Prostate gland (tissue), 2 donors: Measurements from ENCODE around the gene WDR26. TPM values are rescaled to one million over a fixed set of nuclear protein-coding genes. Genes with fewer than 3 reads are reported as not detected.

Experiments used
- DNase-seq: peaks from one replicate; pipeline ENCODE4 v3.0.0-alpha.2; 2019; ENCODE audit warnings: low spot score
- H3K27ac ChIP-seq, 2 donors: fragments of 200-600 bp; sonication (generic); 2 replicates each; pipeline ENCODE4 v1.5.1; 2017 to 2019
- H3K27me3 ChIP-seq: fragments of 200-600 bp; sonication (generic); replicated peaks from 2 replicates; pipeline ENCODE4 v1.5.1; 2019; ENCODE audit not compliant: insufficient read depth
- H3K36me3 ChIP-seq, 2 donors: fragments of 200-600 bp; sonication (generic); 1 replicate in 1 of 2; 2 replicates in 1 of 2; pipeline versions ENCODE4 v1.5.1 to v1.8.1; 2017 to 2019
- H3K4me1 ChIP-seq: fragments of 200-600 bp; sonication (generic); replicated peaks from 2 replicates; pipeline ENCODE4 v1.5.1; 2019
- H3K4me3 ChIP-seq, 2 donors: fragments of 200-600 bp; sonication (generic); 2 replicates each; pipeline ENCODE4 v1.5.1; 2017 to 2019
- H3K9me3 ChIP-seq: fragments of 200-600 bp; sonication (generic); 2 replicates; pipeline ENCODE4 v1.5.1; 2017
- CTCF ChIP-seq, 4 experiments: fragments of 200-600 bp in 2 of 4; fragments of 450-650 bp in 2 of 4; sonication (generic) in 2 of 4; IDR thresholded peaks; 1 replicate in 3 of 4; 2 replicates in 1 of 4; pipeline ENCODE4 v1.5.1; 2016 to 2019; ENCODE audit warnings: antibody characterized with exemption in 4 of 4, mild to moderate bottlenecking in 2 of 4, moderate library complexity in 2 of 4
- POLR2A ChIP-seq: fragments of 450-650 bp; IDR thresholded peaks from one replicate; pipeline ENCODE4 v1.6.1; 2016; ENCODE audit warnings: antibody characterized with exemption, mild to moderate bottlenecking
- POLR2AphosphoS5 ChIP-seq: sonication (generic); formaldehyde crosslinking; IDR thresholded peaks from one replicate; pipeline ENCODE4 v1.6.1; 2017; ENCODE audit warnings: antibody characterized with exemption
- WGBS: methylation state at CpG from one replicate; pipeline ENCODE4 v1.1.5; 2018; 5-methylcytosine and 5-hydroxymethylcytosine counted together
- intact Hi-C: fragments of 100-400 bp; cut with DNase I; formaldehyde crosslinking; loops from one replicate; pipeline ENCODE4 v1.14.2; 2022
- total RNA-seq, 2 donors: library from RNA; depleted of rRNA; stranded (reverse); fragments of >200 nt; gene quantifications; one replicate each; pipeline ENCODE4 v1.1.0, GENCODE V29; 2016

WDR26 gene
- total RNA-seq, 2 donors from 2014 or later, result 50.7 to 72.9 TPM

DNA sequence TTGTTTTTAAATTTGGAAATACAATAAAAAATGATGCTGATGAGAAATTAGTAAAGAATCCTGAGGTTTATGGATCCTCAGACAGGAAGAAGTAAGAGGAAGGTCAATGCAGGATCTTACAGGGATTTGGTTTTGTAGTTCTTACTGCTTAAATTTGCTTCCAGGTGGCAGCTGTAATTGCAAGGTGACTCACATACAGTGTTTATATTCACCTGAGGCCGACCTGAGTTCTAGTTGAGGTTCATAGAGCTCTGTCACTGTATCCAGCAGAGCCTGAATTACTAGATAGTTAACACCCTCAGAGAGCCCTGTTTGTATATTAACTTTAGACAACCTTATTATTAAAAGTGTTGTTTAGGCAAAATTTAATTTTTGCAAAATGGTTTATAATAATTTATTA is 1.4 kb upstream of the WDR26 start:
- no peaks in the 10 kb centered on the region for H3K36me3 ChIP-seq
- H3K27me3 ChIP-seq, result no peaks in the 10 kb centered on the region
- peak overlapping the region in 1 of 2 donors; percentile 94 for H3K27ac ChIP-seq
- 47% methylated on average over 1 of the region's 1 CpG for WGBS
- intact Hi-C loops, result no loop called here
- DNase-seq, result no peak
- TF ChIP-seq POLR2AphosphoS5, result no peak
- no peak for TF ChIP-seq CTCF (IDR thresholded peaks at IDR 0.05)
- no peak for TF ChIP-seq POLR2A
- H3K4me3 ChIP-seq, result no peak overlapping the region
- no peaks in the 10 kb centered on the region for H3K9me3 ChIP-seq
- H3K4me1 ChIP-seq, result no peaks in the 10 kb centered on the region

DNA sequence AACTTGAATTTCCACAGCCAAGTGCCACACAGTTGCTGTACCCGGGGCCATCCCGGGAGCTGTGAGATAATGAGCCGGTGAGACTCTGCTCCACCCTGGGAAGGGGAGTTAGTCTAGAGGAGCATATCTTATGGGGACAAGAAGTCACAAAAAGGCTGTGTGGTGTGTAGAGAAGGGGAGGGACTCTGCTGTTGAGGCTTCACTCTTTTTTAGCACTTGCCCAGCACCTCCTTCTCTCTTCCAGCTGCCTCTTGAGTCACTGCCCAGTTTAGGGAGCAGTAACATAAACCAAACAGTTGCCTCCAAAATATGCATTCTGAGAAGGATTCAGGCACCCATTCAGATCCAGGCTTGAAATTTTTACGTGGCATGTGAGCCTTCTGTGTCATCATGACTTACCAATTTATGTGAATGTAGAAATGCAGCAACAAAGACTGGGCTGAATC is 744 bp upstream of the WDR26 start:
- Histone ChIP-seq H3K9me3 (no peaks in the 10 kb centered on the region), H3K4me3 (peak overlapping the region; percentile 65 to 87), H3K27ac (peak overlapping the region; percentile 94 to 97), H3K27me3 (no peaks in the 10 kb centered on the region), H3K4me1 (peaks cover 3% of the 10 kb centered on the region), H3K36me3 (no peaks in the 10 kb centered on the region)
- intact Hi-C loops, result no loop called here
- DNase-seq, result peak; percentile 19
- WGBS, result 3% methylated on average over 4 of the region's 4 CpGs
- TF ChIP-seq POLR2AphosphoS5 (no peak), CTCF (IDR thresholded peaks at IDR 0.05) (no peak)

DNA sequence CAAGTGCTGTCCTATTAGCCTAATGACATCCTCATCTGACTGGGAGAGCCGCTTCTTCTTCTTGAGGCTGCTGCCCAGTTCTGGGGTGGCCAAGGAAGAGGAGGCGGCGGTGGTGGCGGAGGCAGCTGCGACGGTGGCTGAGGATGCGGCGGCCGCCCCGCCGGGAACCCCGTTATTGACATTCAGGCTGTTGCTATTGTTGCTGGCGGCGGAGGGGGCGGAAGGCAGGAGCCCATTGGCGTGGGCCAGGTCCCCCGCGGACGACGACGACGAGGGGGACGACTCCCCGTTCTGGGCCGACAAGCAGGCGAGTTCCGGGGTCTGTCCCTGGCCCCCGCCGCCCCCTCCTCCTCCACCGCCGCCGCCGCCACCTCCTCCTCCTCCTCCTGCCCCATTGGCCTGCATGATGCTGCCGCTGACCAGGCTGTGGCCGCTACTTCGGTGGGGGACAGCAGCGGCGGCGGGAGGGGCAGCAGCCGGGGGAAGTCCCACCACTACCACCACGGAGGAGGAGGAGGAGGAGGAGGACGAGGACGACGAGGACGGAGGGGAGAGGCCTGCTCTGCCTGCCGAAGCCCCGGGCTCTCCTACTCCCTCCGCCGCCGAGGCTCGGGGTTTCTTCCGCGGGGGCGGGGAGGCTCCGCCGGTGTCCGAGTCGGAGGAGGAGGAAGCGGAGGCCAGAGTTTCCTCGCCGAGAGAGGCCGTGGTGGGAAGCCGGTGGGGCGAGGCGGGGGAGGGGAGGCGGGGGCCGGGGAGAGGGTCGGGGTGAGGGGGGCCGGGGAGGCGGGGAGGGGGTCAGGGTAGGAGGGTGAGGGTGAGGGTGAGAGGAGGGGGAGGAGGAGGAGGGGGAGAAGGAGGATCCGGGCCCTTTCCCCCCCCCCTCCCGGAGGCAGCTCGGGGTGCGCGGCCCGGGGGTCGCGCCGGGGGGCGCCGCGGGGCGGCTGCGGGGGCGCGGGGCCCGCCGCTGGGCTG is 610 bp downstream of the WDR26 start:
- peaks cover 8% of the 10 kb centered on the region for H3K4me1 ChIP-seq
- intact Hi-C loops, result loop anchor here (1.0 kb wide), 1 partner anchor 23 kb away; no protein-coding TSS in a partner anchor

GRCh38 chr1:224433041-224433691 is 1.4 kb downstream of the WDR26 start:
- intact Hi-C loops, result no loop called here
- Histone ChIP-seq H3K4me3 (peak overlapping the region; percentile 65 to 87), H3K27ac (peak overlapping the region; percentile 94 to 97), H3K9me3 (no peaks in the 10 kb centered on the region), H3K4me1 (peaks cover 8% of the 10 kb centered on the region), H3K36me3 (no peaks in the 10 kb centered on the region), H3K27me3 (no peaks in the 10 kb centered on the region)
- WGBS, result under 1% methylated on average over 19 of the region's 19 CpGs
- peak; percentile 18 for DNase-seq
- peak; percentile 7 for TF ChIP-seq POLR2AphosphoS5
- no peak for TF ChIP-seq CTCF (IDR thresholded peaks at IDR 0.05)

More for the DNA sequence above, 610 bp downstream of the WDR26 start:
- Histone ChIP-seq H3K4me3 (peak overlapping the region; percentile 65 to 87), H3K36me3 (no peaks in the 10 kb centered on the region), H3K27me3 (no peaks in the 10 kb centered on the region), H3K27ac (peak overlapping the region; percentile 94 to 97), H3K9me3 (no peaks in the 10 kb centered on the region)
- TF ChIP-seq POLR2A, result no peak
- TF ChIP-seq CTCF (IDR thresholded peaks at IDR 0.05), result no peak
- TF ChIP-seq POLR2AphosphoS5, result no peak
- WGBS, result under 1% methylated on average over 55 of the region's 88 CpGs
- DNase-seq, result peak; percentile 20
